Upper lobe of left lung (tissue), 6 donors: ENCODE data around the gene ATP1A4. TPM values are rescaled to one million over a fixed set of nuclear protein-coding genes. Genes with fewer than 3 reads are reported as not detected.

Source experiments
- ATAC-seq, 2 donors: fragments of 200-7000 bp; cut with Tn5 transposase; one replicate each; pipeline ENCODE4 v1.9.1; 2022; ENCODE audit warnings: mild to moderate bottlenecking in 2 of 2, moderate library complexity in 2 of 2; ENCODE audit not compliant: low FRiP score in 2 of 2
- DNase-seq, 2 donors: peaks; one replicate each; pipeline ENCODE4 v3.0.0-alpha.2; 2019 to 2020
- H3K27ac ChIP-seq, 4 donors: fragments of 200-600 bp; sonication (generic); one replicate each; pipeline ENCODE4 v1.5.1; 2016 to 2019
- H3K27me3 ChIP-seq, 4 donors: fragments of 200-600 bp; sonication (generic); one replicate each; pipeline ENCODE4 v1.5.1; 2017 to 2019
- H3K36me3 ChIP-seq, 4 donors: fragments of 200-600 bp; sonication (generic); one replicate each; pipeline ENCODE4 v1.5.1; 2016 to 2019
- H3K4me1 ChIP-seq, 4 donors: fragments of 200-600 bp; sonication (generic); one replicate each; pipeline ENCODE4 v1.5.1; 2018 to 2019
- H3K4me3 ChIP-seq, 4 donors: fragments of 200-600 bp; sonication (generic); one replicate each; pipeline ENCODE4 v1.5.1; 2017 to 2019; ENCODE audit warnings: mild to moderate bottlenecking in 2 of 4, moderate library complexity in 1 of 4
- H3K9me3 ChIP-seq, 4 donors: fragments of 200-600 bp; sonication (generic); one replicate each; pipeline ENCODE4 v1.5.1; 2018 to 2019
- CTCF ChIP-seq, 6 experiments: fragments of 450-650 bp in 4 of 6; fragments of 200-600 bp in 2 of 6; sonication (generic) in 2 of 6; IDR thresholded peaks; one replicate each; pipeline ENCODE4 v1.5.1; 2016 to 2019; ENCODE audit warnings: antibody characterized with exemption in 6 of 6
- EP300 ChIP-seq, 4 donors: sonication (generic); formaldehyde crosslinking; IDR thresholded peaks; one replicate each; pipeline ENCODE4 v1.5.1; 2017; ENCODE audit warnings: antibody characterized with exemption in 4 of 4, control low read depth in 2 of 4
- POLR2A ChIP-seq, 4 donors: fragments of 450-650 bp; IDR thresholded peaks; one replicate each; pipeline ENCODE4 v1.5.1; 2016 to 2017; ENCODE audit warnings: antibody characterized with exemption in 4 of 4, mild to moderate bottlenecking in 2 of 4
- POLR2AphosphoS5 ChIP-seq, 2 donors: sonication (generic); formaldehyde crosslinking; IDR thresholded peaks; one replicate each; pipeline ENCODE4 v1.5.1; 2017; ENCODE audit warnings: antibody characterized with exemption in 2 of 2
- WGBS, 2 donors: methylation state at CpG; one replicate each; pipeline ENCODE4 v1.1.5; 2017 to 2018; 5-methylcytosine and 5-hydroxymethylcytosine counted together
- total RNA-seq, 6 donors: library from RNA; depleted of rRNA in 4 of 6; stranded (reverse); fragments of >200 nt in 4 of 6; gene quantifications; one replicate each; pipeline versions ENCODE4 v1.1.0 to v1.2.1, GENCODE V29; 2016 to 2021
- donor health status: DM: no; HTN: no; CAD: no; lungs with moderate emphysema.
- donor health status: DM: no; HTN: yes; CAD: no; lungs with severe emphysema.

ATP1A4 gene
- total RNA-seq, 6 donors from 2014 or later = 0.52 to 0.61 TPM; not detected in 4

- peaks cover 0 to 10% (median 4%) of the 10 kb centered on the region in 4 donors for H3K4me1 ChIP-seq
- no peaks in the 10 kb centered on the region for H3K27me3 ChIP-seq
- ATAC-seq = no peak
- no peak overlapping the region for H3K27ac ChIP-seq
- WGBS, 2 donors = 92% methylated on average over 1 to 2 of the region's 2 CpGs
- H3K4me3 ChIP-seq = no peak overlapping the region
- peaks cover 39 to 97% (median 68%) of the 10 kb centered on the region in 4 donors for H3K36me3 ChIP-seq
- TF ChIP-seq POLR2A (IDR thresholded peaks at IDR 0.05) = no peak
- no peak for TF ChIP-seq CTCF (IDR thresholded peaks at IDR 0.05)
- TF ChIP-seq POLR2AphosphoS5 (IDR thresholded peaks at IDR 0.05) = no peak
- TF ChIP-seq EP300 (IDR thresholded peaks at IDR 0.05) = no peak
- H3K9me3 ChIP-seq = no peaks in the 10 kb centered on the region
- DNase-seq = no peak
These were observed 73.2 kb downstream of the ATP1A4 start for GRCh38 chr1:160224606-160225005.

GRCh38 chr1:160225345-160225744, 73.9 kb downstream of the ATP1A4 start:
- DNase-seq (no peak), ATAC-seq (no peak)
- TF ChIP-seq POLR2A (IDR thresholded peaks at IDR 0.05) (no peak), CTCF (IDR thresholded peaks at IDR 0.05) (no peak), POLR2AphosphoS5 (IDR thresholded peaks at IDR 0.05) (no peak), EP300 (IDR thresholded peaks at IDR 0.05) (no peak)
- Histone ChIP-seq H3K27ac (no peak overlapping the region), H3K9me3 (no peaks in the 10 kb centered on the region), H3K4me1 (peaks cover 0 to 10% (median 2%) of the 10 kb centered on the region in 4 donors), H3K36me3 (peaks cover 43 to 97% (median 71%) of the 10 kb centered on the region in 4 donors), H3K27me3 (no peaks in the 10 kb centered on the region), H3K4me3 (no peak overlapping the region)
- WGBS, 2 donors = 84 to 87% methylated on average over 2 of the region's 2 CpGs

- H3K4me1 ChIP-seq = peaks cover 0 to 10% (median 0%) of the 10 kb centered on the region in 4 donors
- H3K27ac ChIP-seq = no peak overlapping the region
- TF ChIP-seq POLR2A (IDR thresholded peaks at IDR 0.05) = no peak
- no peak for TF ChIP-seq CTCF (IDR thresholded peaks at IDR 0.05)
- TF ChIP-seq POLR2AphosphoS5 (IDR thresholded peaks at IDR 0.05) = no peak
- no peak for TF ChIP-seq EP300 (IDR thresholded peaks at IDR 0.05)
- H3K36me3 ChIP-seq = peaks cover 50 to 97% (median 75%) of the 10 kb centered on the region in 4 donors
- H3K4me3 ChIP-seq = no peak overlapping the region
- ATAC-seq (no peak), DNase-seq (no peak)
- no peaks in the 10 kb centered on the region for H3K9me3 ChIP-seq
- H3K27me3 ChIP-seq = no peaks in the 10 kb centered on the region
- WGBS, 2 donors = 88 to 92% methylated on average over 2 of the region's 2 CpGs
These were observed 75.2 kb downstream of the ATP1A4 start for GRCh38 chr1:160226623-160227022.

- whole genome bisulfite sequencing, 2 donors = 74 to 87% methylated on average over 4 of the region's 4 CpGs
- TF ChIP-seq POLR2A (IDR thresholded peaks at IDR 0.05) (no peak), EP300 (IDR thresholded peaks at IDR 0.05) (no peak), CTCF (IDR thresholded peaks at IDR 0.05) (no peak), POLR2AphosphoS5 (IDR thresholded peaks at IDR 0.05) (no peak)
- DNase-seq (peak in 1 of 2 donors; percentile 32), ATAC-seq (peak; percentile 19 to 67)
- no peak overlapping the region for H3K4me3 ChIP-seq
- H3K4me1 ChIP-seq = peaks cover 0 to 10% (median 0%) of the 10 kb centered on the region in 4 donors
- H3K36me3 ChIP-seq = peaks cover 50 to 97% (median 77%) of the 10 kb centered on the region in 4 donors
- no peaks in the 10 kb centered on the region for H3K9me3 ChIP-seq
- no peaks in the 10 kb centered on the region for H3K27me3 ChIP-seq
- H3K27ac ChIP-seq = no peak overlapping the region
These were observed 75.6 kb downstream of the ATP1A4 start for GRCh38 chr1:160227034-160227433.

GRCh38 chr1:160227561-160227960, 76.2 kb downstream of the ATP1A4 start:
- Histone ChIP-seq H3K27ac (no peak overlapping the region), H3K36me3 (peaks cover 50 to 97% (median 74%) of the 10 kb centered on the region in 4 donors), H3K27me3 (no peaks in the 10 kb centered on the region), H3K4me3 (no peak overlapping the region), H3K9me3 (no peaks in the 10 kb centered on the region), H3K4me1 (peaks cover 0 to 10% (median 0%) of the 10 kb centered on the region in 4 donors)
- 73 to 91% methylated on average over 1 of the region's 1 CpG for WGBS, 2 donors
- no peak for DNase-seq
- no peak for ATAC-seq
- no peak for TF ChIP-seq EP300 (IDR thresholded peaks at IDR 0.05)
- TF ChIP-seq CTCF (IDR thresholded peaks at IDR 0.05) = no peak
- no peak for TF ChIP-seq POLR2A (IDR thresholded peaks at IDR 0.05)
- no peak for TF ChIP-seq POLR2AphosphoS5 (IDR thresholded peaks at IDR 0.05)
